HG03354 (cell line): ENCODE measurements around the gene DEFB132.

Experiments used
- ATAC-seq: cut with Tn5 transposase; IDR thresholded peaks from one replicate; pipeline ENCODE4 v1.9.1; 2021; ENCODE audit warnings: mild to moderate bottlenecking; ENCODE audit not compliant: unreplicated experiment, poor library complexity, severe bottlenecking

DEFB132 gene

GRCh38 chr20:258963-259362 lies 1.4 kb downstream of the DEFB132 start:
- ATAC-seq = no peak

- ATAC-seq = no peak
Measured at GRCh38 chr20:259981-260380, 2.5 kb downstream of the DEFB132 start.

GRCh38 chr20:263701-264100 lies 6.2 kb downstream of the DEFB132 start:
- ATAC-seq = no peak

GRCh38 chr20:266596-267562 lies 9.4 kb downstream of the DEFB132 start:
- peak; percentile 96 for ATAC-seq

GRCh38 chr20:270517-270916 lies 13.0 kb downstream of the DEFB132 start:
- ATAC-seq = no peak

GRCh38 chr20:271069-271468 lies 13.5 kb downstream of the DEFB132 start:
- no peak for ATAC-seq

- ATAC-seq = no peak
Measured at GRCh38 chr20:271528-271927, 14.0 kb downstream of the DEFB132 start.

GRCh38 chr20:272718-273117 lies 15.2 kb downstream of the DEFB132 start:
- ATAC-seq = no peak

- ATAC-seq = no peak
Measured at GRCh38 chr20:273884-274283, 16.4 kb downstream of the DEFB132 start.

GRCh38 chr20:275791-276190 lies 18.3 kb downstream of the DEFB132 start:
- no peak for ATAC-seq

- no peak for ATAC-seq
Measured at GRCh38 chr20:276620-277495, 19.3 kb downstream of the DEFB132 start.

- ATAC-seq = no peak
Measured at GRCh38 chr20:277496-277781, 19.9 kb downstream of the DEFB132 start.

- ATAC-seq = no peak
Measured at GRCh38 chr20:278181-278580, 20.7 kb downstream of the DEFB132 start.

GRCh38 chr20:278607-279571 lies 21.4 kb downstream of the DEFB132 start:
- ATAC-seq = no peak

GRCh38 chr20:284172-284571 lies 26.6 kb downstream of the DEFB132 start:
- no peak for ATAC-seq

- ATAC-seq = no peak
Measured at GRCh38 chr20:286508-286907, 29.0 kb downstream of the DEFB132 start.

- ATAC-seq = no peak
Measured at GRCh38 chr20:288956-289692, 31.6 kb downstream of the DEFB132 start.

- no peak for ATAC-seq
Measured at GRCh38 chr20:289693-290083, 32.2 kb downstream of the DEFB132 start.
